Trophoblast cell (in vitro differentiated cells and primary cell): ENCODE measurements around the gene SP5.

Experiments
- DNase-seq, 2 donors: peaks; one replicate each; pipeline ENCODE4 v3.0.0-alpha.2; 2016
- H2AFZ ChIP-seq: 2 replicates; pipeline ENCODE4 v1.6.1; 2013; ENCODE audit warnings: low read length, moderate library complexity, mild to moderate bottlenecking; ENCODE audit not compliant: insufficient read depth, poor library complexity
- H2AK5ac ChIP-seq: 2 replicates; pipeline ENCODE4 v1.6.1; 2013; ENCODE audit warnings: mild to moderate bottlenecking, low read length
- H2BK120ac ChIP-seq: 2 replicates; pipeline ENCODE4 v1.6.1; 2013; ENCODE audit warnings: low read length, mild to moderate bottlenecking, moderate library complexity; ENCODE audit not compliant: insufficient read depth, poor library complexity
- H2BK12ac ChIP-seq: 2 replicates; pipeline ENCODE4 v1.6.1; 2013; ENCODE audit warnings: mild to moderate bottlenecking, low read length, moderate library complexity
- H2BK5ac ChIP-seq: 2 replicates; pipeline ENCODE4 v1.6.1; 2013; ENCODE audit warnings: low read length, low read depth, moderate library complexity, mild to moderate bottlenecking; ENCODE audit not compliant: poor library complexity
- H3K14ac ChIP-seq: 2 replicates; pipeline ENCODE4 v1.6.1; 2013; ENCODE audit warnings: mild to moderate bottlenecking, low read length
- H3K18ac ChIP-seq: 2 replicates; pipeline ENCODE4 v1.6.1; 2013; ENCODE audit warnings: mild to moderate bottlenecking, low read length
- H3K23ac ChIP-seq: 2 replicates; pipeline ENCODE4 v1.6.1; 2013; ENCODE audit warnings: low read length
- H3K27ac ChIP-seq: 2 replicates; pipeline ENCODE4 v1.5.1; 2013; ENCODE audit warnings: low read depth, mild to moderate bottlenecking, inconsistent platforms, low read length, moderate library complexity
- H3K27me3 ChIP-seq: 2 replicates; pipeline ENCODE4 v1.6.1; 2013; ENCODE audit warnings: inconsistent platforms, mild to moderate bottlenecking, low read length, moderate library complexity; ENCODE audit not compliant: insufficient read depth
- H3K36me3 ChIP-seq, 2 experiments: 1 replicate in 1 of 2; 2 replicates in 1 of 2; pipeline ENCODE4 v1.6.1; 2013; ENCODE audit warnings: low read length in 2 of 2, mild to moderate bottlenecking in 2 of 2, moderate library complexity in 1 of 2; ENCODE audit not compliant: insufficient read depth in 2 of 2, control insufficient read depth in 1 of 2
- H3K4ac ChIP-seq: 2 replicates; pipeline ENCODE4 v1.6.1; 2013; ENCODE audit warnings: low read depth, mild to moderate bottlenecking, low read length, moderate library complexity
- H3K4me1 ChIP-seq, 2 experiments: 1 replicate in 1 of 2; 2 replicates in 1 of 2; pipeline ENCODE4 v1.6.1; 2013; ENCODE audit warnings: low read length in 2 of 2, mild to moderate bottlenecking in 2 of 2, moderate library complexity in 1 of 2; ENCODE audit not compliant: insufficient read depth in 2 of 2, control insufficient read depth in 1 of 2
- H3K4me2 ChIP-seq: 2 replicates; pipeline ENCODE4 v1.6.1; 2013; ENCODE audit warnings: inconsistent platforms, mild to moderate bottlenecking, low read length, moderate library complexity
- H3K4me3 ChIP-seq: 2 replicates; pipeline ENCODE4 v1.5.1; 2013; ENCODE audit warnings: mild to moderate bottlenecking, low read depth, low read length, inconsistent platforms
- H3K79me1 ChIP-seq: one replicate; pipeline ENCODE4 v1.6.1; 2013; ENCODE audit warnings: low read length
- H3K79me2 ChIP-seq: 2 replicates; pipeline ENCODE4 v1.6.1; 2013; ENCODE audit warnings: low read length, mild to moderate bottlenecking; ENCODE audit not compliant: control insufficient read depth, insufficient read depth, poor library complexity
- H3K9ac ChIP-seq: 2 replicates; pipeline ENCODE4 v1.6.1; 2013; ENCODE audit warnings: mild to moderate bottlenecking, low read length
- H3K9me3 ChIP-seq: 2 replicates; pipeline ENCODE4 v1.6.1; 2013; ENCODE audit warnings: low read depth, mild to moderate bottlenecking, control low read depth, inconsistent platforms, low read length; ENCODE audit not compliant: insufficient read depth
- H4K12ac ChIP-seq: 2 replicates; pipeline ENCODE4 v1.6.1; 2013; ENCODE audit warnings: low read depth, mild to moderate bottlenecking, low read length, moderate library complexity
- H4K8ac ChIP-seq: 2 replicates; pipeline ENCODE4 v1.6.1; 2013; ENCODE audit warnings: low read depth, mild to moderate bottlenecking, low read length, moderate library complexity
- H4K91ac ChIP-seq: one replicate; pipeline ENCODE4 v1.6.1; 2013; ENCODE audit warnings: low read depth, mild to moderate bottlenecking, low read length, moderate library complexity
- WGBS: extraction: QIAGEN DNeasy Blood & Tissue Kit; methylation state at CpG from one replicate; pipeline ENCODE4 v1.1.7; 2013; ENCODE audit warnings: missing lambda C conversion rate; ENCODE audit not compliant: insufficient read length, insufficient coverage; ENCODE audit errors: extremely low coverage; 5-methylcytosine and 5-hydroxymethylcytosine counted together

Gene SP5

GRCh38 chr2:170711196-170711773, 3.9 kb upstream of the SP5 start:
- WGBS, result no CpG with 5 or more reads among the region's 9 CpGs
- Histone ChIP-seq H3K4me2 (peak overlapping the region; percentile 34), H2BK5ac (no peak overlapping the region)

GRCh38 chr2:170711774-170712652, 3.1 kb upstream of the SP5 start:
- H3K4me3 ChIP-seq, result no peak overlapping the region
- H3K79me1 ChIP-seq, result no peaks in the 10 kb centered on the region
- H3K27me3 ChIP-seq, result peaks cover 65% of the 10 kb centered on the region
- no peak overlapping the region for H3K9ac ChIP-seq
- no peak overlapping the region for H2BK120ac ChIP-seq
- peak overlapping the region; percentile 34 for H3K4me2 ChIP-seq
- no peak overlapping the region for H2AFZ ChIP-seq
- no peak overlapping the region for H4K12ac ChIP-seq
- WGBS, result no CpG with 5 or more reads among the region's 51 CpGs
- H3K23ac ChIP-seq, result no peak overlapping the region
- H3K9me3 ChIP-seq, result peaks cover 11% of the 10 kb centered on the region
- no peaks in the 10 kb centered on the region for H3K36me3 ChIP-seq
- H4K8ac ChIP-seq, result no peak overlapping the region
- H3K79me2 ChIP-seq, result no peaks in the 10 kb centered on the region
- H2BK12ac ChIP-seq, result no peak overlapping the region
- no peak overlapping the region for H3K18ac ChIP-seq
- H2BK5ac ChIP-seq, result no peak overlapping the region
- H3K27ac ChIP-seq, result no peak overlapping the region
- H4K91ac ChIP-seq, result no peak overlapping the region
- H3K14ac ChIP-seq, result no peak overlapping the region
- no peak overlapping the region for H2AK5ac ChIP-seq
- H3K4me1 ChIP-seq, result peaks cover 9 to 21% of the 10 kb centered on the region in 2 experiments
- no peak overlapping the region for H3K4ac ChIP-seq
- DNase-seq, result no peak

More at GRCh38 chr2:170711196-170711773, 3.9 kb upstream of the SP5 start:
- H3K4ac ChIP-seq, result no peak overlapping the region
- H3K79me2 ChIP-seq, result no peaks in the 10 kb centered on the region
- no peak overlapping the region for H2AK5ac ChIP-seq
- H4K12ac ChIP-seq, result no peak overlapping the region
- peaks cover 58% of the 10 kb centered on the region for H3K27me3 ChIP-seq
- H3K9me3 ChIP-seq, result peaks cover 9% of the 10 kb centered on the region
- H4K91ac ChIP-seq, result no peak overlapping the region
- H3K14ac ChIP-seq, result no peak overlapping the region
- H3K9ac ChIP-seq, result no peak overlapping the region
- no peak overlapping the region for H3K23ac ChIP-seq
- H2BK120ac ChIP-seq, result no peak overlapping the region
- H2BK12ac ChIP-seq, result no peak overlapping the region
- no peak overlapping the region for H2AFZ ChIP-seq
- H4K8ac ChIP-seq, result no peak overlapping the region
- no peaks in the 10 kb centered on the region for H3K79me1 ChIP-seq
- DNase-seq, result no peak
- peaks cover 9 to 18% of the 10 kb centered on the region in 2 experiments for H3K4me1 ChIP-seq
- no peak overlapping the region for H3K27ac ChIP-seq
- no peak overlapping the region for H3K18ac ChIP-seq
- H3K4me3 ChIP-seq, result no peak overlapping the region
- no peaks in the 10 kb centered on the region for H3K36me3 ChIP-seq

- H3K14ac ChIP-seq, result no peak overlapping the region
- peaks cover 9 to 22% of the 10 kb centered on the region in 2 experiments for H3K4me1 ChIP-seq
- H3K36me3 ChIP-seq, result no peaks in the 10 kb centered on the region
- H4K91ac ChIP-seq, result no peak overlapping the region
- WGBS, result no CpG with 5 or more reads among the region's 41 CpGs
- H3K79me2 ChIP-seq, result no peaks in the 10 kb centered on the region
- H3K9me3 ChIP-seq, result peaks cover 11% of the 10 kb centered on the region
- H3K18ac ChIP-seq, result no peak overlapping the region
- H2BK12ac ChIP-seq, result no peak overlapping the region
- H3K4me3 ChIP-seq, result no peak overlapping the region
- no peak overlapping the region for H3K4me2 ChIP-seq
- no peak overlapping the region for H2BK5ac ChIP-seq
- peak overlapping the region; percentile 64 for H2AFZ ChIP-seq
- H3K79me1 ChIP-seq, result no peaks in the 10 kb centered on the region
- H3K9ac ChIP-seq, result no peak overlapping the region
- H3K27ac ChIP-seq, result no peak overlapping the region
- no peak overlapping the region for H3K4ac ChIP-seq
- H2AK5ac ChIP-seq, result no peak overlapping the region
- H3K27me3 ChIP-seq, result peaks cover 72% of the 10 kb centered on the region
- H3K23ac ChIP-seq, result no peak overlapping the region
- DNase-seq, result no peak
- no peak overlapping the region for H2BK120ac ChIP-seq
- no peak overlapping the region for H4K12ac ChIP-seq
- H4K8ac ChIP-seq, result no peak overlapping the region
These were observed 2.2 kb upstream of the SP5 start for GRCh38 chr2:170712653-170713542.
